H1 (cell line): Measurements from ENCODE around the gene RNF130.

Source experiments
- CREB1 ChIP-seq: IDR thresholded peaks from 2 replicates; pipeline ENCODE4 v1.6.1; 2012; ENCODE audit warnings: inconsistent platforms
- EGR1 ChIP-seq: IDR thresholded peaks from 2 replicates; pipeline ENCODE4 v1.6.1; 2011; ENCODE audit warnings: low read depth, low read length, borderline replicate concordance
- EP300 ChIP-seq, 2 experiments: IDR thresholded peaks; 1 replicate in 1 of 2; 2 replicates in 1 of 2; pipeline ENCODE4 v1.6.1; 2011 to 2012; ENCODE audit warnings: low read depth in 2 of 2, low read length in 2 of 2, mild to moderate bottlenecking in 2 of 2, borderline replicate concordance in 1 of 2, inconsistent platforms in 1 of 2, moderate library complexity in 1 of 2
- EZH2 ChIP-seq: fragments of 200-600 bp; sonication (generic); IDR thresholded peaks from 2 replicates; pipeline ENCODE4 v1.7.1; 2012; ENCODE audit warnings: low read depth, mild to moderate bottlenecking, moderate library complexity, low read length, inconsistent platforms; ENCODE audit not compliant: severe bottlenecking
- GTF2F1 ChIP-seq: IDR thresholded peaks from 2 replicates; pipeline ENCODE4 v1.6.1; 2012; ENCODE audit warnings: low read depth, low read length, improper control_type of control experiment, borderline replicate concordance
- HDAC2 ChIP-seq, 2 experiments: fragments of 300-600 bp in 1 of 2; sonication (generic) in 1 of 2; IDR thresholded peaks; 2 replicates each; pipeline ENCODE4 v1.6.1; 2011 to 2012; ENCODE audit warnings: low read depth in 2 of 2, low read length in 2 of 2, mild to moderate bottlenecking in 2 of 2, moderate library complexity in 2 of 2, borderline replicate concordance in 1 of 2, inconsistent platforms in 1 of 2
- POLR2A ChIP-seq, 2 experiments: IDR thresholded peaks; 1 replicate in 1 of 2; 2 replicates in 1 of 2; pipeline ENCODE4 v1.6.1; 2011; ENCODE audit warnings: low read depth in 2 of 2, low read length in 2 of 2, mild to moderate bottlenecking in 2 of 2; ENCODE audit errors: control extremely low read depth in 1 of 2
- POLR2AphosphoS5 ChIP-seq: IDR thresholded peaks from 2 replicates; pipeline ENCODE4 v1.6.1; 2011; ENCODE audit warnings: low read depth, low read length
- RAD21 ChIP-seq, 2 experiments: IDR thresholded peaks in 1 of 2; conservative IDR thresholded peaks in 1 of 2; 2 replicates each; pipeline ENCODE4 v1.6.1; 2011; ENCODE audit warnings: low read depth in 2 of 2, low read length in 2 of 2, improper control_type of control experiment in 1 of 2, inconsistent platforms in 1 of 2, mild to moderate bottlenecking in 1 of 2, moderate library complexity in 1 of 2
- SIN3A ChIP-seq, 2 experiments: IDR thresholded peaks in 1 of 2; conservative IDR thresholded peaks in 1 of 2; 2 replicates each; pipeline ENCODE4 v1.6.1; 2011 to 2012; ENCODE audit warnings: low read length in 2 of 2, improper control_type of control experiment in 1 of 2, low read depth in 1 of 2, mild to moderate bottlenecking in 1 of 2
- TCF12 ChIP-seq: IDR thresholded peaks from 2 replicates; pipeline ENCODE4 v1.6.1; 2011; ENCODE audit warnings: low read depth, mild to moderate bottlenecking, low read length
- TF ChIP-seq, protein P1 (sequence below), 3 experiments: IDR thresholded peaks; 1 replicate in 2 of 3; 2 replicates in 1 of 3; pipeline versions ENCODE4 v1.5.1 to v1.6.1; 2011; ENCODE audit warnings: low read length in 3 of 3, mild to moderate bottlenecking in 3 of 3, inconsistent platforms in 2 of 3, low read depth in 1 of 3, moderate library complexity in 1 of 3; ENCODE audit not compliant: insufficient read depth in 1 of 3; ENCODE audit errors: control extremely low read depth in 1 of 3

DNA sequence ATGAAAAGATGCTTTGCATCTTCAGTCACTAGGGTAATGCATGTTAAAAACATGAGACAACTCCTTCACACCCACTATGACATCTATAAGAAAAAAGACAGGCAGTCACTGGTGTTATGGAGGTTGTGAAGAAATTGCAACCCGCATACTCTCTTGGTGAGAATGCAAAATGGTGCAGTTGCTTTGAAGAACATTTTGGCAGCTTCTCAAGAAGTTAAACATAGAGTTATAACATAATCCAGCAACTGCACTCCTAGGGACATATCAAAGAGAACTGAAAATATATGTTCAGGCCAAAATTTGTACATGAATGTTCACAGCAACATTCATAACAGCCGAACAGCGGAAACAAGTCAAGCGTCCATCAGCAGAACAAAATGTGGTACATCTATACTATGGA, 117.6 kb downstream of the RNF130 start:
- TF ChIP-seq RAD21 (IDR thresholded peaks at IDR 0.05 in 1 of 2, conservative IDR thresholded peaks at IDR 0.05 in 1 of 2; ENCODE audit: low read depth in 2 of 2, low read length in 2 of 2) (no peak), CREB1 (no peak), SIN3A (conservative IDR thresholded peaks at IDR 0.05 in 1 of 2, IDR thresholded peaks at IDR 0.05 in 1 of 2; ENCODE audit: low read depth in 1 of 2, low read length in 2 of 2) (no peak), HDAC2 (IDR thresholded peaks at IDR 0.05; ENCODE audit: borderline replicate concordance in 1 of 2, low read depth in 2 of 2, low read length in 2 of 2) (no peak), POLR2A (IDR thresholded peaks at IDR 0.05; ENCODE audit: control extremely low read depth in 1 of 2, low read depth in 2 of 2, low read length in 2 of 2) (no peak), EP300 (IDR thresholded peaks at IDR 0.05; ENCODE audit: borderline replicate concordance in 1 of 2, low read depth in 2 of 2, low read length in 2 of 2) (no peak), GTF2F1 (no peak), EZH2 (no peak), TCF12 (no peak), POLR2AphosphoS5 (no peak), EGR1 (no peak)
- TF ChIP-seq, protein P1, sequence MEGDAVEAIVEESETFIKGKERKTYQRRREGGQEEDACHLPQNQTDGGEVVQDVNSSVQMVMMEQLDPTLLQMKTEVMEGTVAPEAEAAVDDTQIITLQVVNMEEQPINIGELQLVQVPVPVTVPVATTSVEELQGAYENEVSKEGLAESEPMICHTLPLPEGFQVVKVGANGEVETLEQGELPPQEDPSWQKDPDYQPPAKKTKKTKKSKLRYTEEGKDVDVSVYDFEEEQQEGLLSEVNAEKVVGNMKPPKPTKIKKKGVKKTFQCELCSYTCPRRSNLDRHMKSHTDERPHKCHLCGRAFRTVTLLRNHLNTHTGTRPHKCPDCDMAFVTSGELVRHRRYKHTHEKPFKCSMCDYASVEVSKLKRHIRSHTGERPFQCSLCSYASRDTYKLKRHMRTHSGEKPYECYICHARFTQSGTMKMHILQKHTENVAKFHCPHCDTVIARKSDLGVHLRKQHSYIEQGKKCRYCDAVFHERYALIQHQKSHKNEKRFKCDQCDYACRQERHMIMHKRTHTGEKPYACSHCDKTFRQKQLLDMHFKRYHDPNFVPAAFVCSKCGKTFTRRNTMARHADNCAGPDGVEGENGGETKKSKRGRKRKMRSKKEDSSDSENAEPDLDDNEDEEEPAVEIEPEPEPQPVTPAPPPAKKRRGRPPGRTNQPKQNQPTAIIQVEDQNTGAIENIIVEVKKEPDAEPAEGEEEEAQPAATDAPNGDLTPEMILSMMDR (IDR thresholded peaks at IDR 0.05; ENCODE audit: control extremely low read depth in 1 of 3, insufficient read depth in 1 of 3, low read depth in 1 of 3, low read length in 3 of 3), result no peak
